HTERT RPE-1 (cell line): ENCODE data around the gene FIGNL2.
"Not testable (repeated sequence)": the region's sequence is repeated elsewhere in the genome, so short reads cannot be mapped to it uniquely, and the experiment has no call there.

Source experiments
- in situ Hi-C: fragments of 300-500 bp; cut with MboI; formaldehyde crosslinking; loops from 4 replicates; pipeline ENCODE4 v1.14.3; 2020; ENCODE audit warnings: low sequenced_read_pairs

FIGNL2 gene

DNA sequence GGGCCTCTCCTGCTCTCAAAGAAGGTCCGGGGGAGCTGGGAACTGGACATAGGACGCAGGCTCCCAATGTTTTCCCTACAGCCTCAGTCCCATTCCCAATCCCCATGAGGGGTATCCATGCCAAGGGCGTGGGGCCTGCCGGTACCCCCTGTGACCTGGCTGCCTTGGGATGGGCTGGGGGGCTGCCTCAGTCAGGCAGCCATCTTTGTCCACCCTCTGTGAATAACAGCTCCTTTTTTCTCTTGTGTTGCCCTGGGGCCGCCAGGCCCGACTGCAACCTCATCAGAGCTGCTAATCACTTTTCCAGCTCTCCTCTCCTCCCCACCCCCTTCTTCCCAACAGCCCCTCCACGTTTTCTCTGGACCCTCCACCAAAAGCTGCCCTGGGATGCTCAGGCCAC lies 11.2 kb downstream of the FIGNL2 start:
- in situ Hi-C loops: no loop called here

DNA sequence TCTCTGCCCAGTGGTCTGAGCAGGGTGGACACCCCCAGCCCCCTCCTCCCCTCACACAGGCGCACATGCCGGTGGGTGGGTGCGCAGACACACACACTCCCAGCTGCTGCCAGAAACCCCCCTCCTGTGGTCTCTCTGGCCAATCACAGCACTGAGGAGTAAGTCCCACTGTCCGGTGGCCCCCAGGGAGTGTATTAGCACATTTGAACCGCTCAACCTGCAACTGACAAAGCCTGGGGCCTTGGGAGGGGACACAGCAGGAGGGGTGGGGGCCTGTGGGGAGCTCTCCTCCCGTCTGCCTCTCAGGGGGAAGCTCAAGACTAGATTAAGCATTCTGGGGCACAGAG lies 11.7 kb downstream of the FIGNL2 start:
- in situ Hi-C loops: no loop called here

DNA sequence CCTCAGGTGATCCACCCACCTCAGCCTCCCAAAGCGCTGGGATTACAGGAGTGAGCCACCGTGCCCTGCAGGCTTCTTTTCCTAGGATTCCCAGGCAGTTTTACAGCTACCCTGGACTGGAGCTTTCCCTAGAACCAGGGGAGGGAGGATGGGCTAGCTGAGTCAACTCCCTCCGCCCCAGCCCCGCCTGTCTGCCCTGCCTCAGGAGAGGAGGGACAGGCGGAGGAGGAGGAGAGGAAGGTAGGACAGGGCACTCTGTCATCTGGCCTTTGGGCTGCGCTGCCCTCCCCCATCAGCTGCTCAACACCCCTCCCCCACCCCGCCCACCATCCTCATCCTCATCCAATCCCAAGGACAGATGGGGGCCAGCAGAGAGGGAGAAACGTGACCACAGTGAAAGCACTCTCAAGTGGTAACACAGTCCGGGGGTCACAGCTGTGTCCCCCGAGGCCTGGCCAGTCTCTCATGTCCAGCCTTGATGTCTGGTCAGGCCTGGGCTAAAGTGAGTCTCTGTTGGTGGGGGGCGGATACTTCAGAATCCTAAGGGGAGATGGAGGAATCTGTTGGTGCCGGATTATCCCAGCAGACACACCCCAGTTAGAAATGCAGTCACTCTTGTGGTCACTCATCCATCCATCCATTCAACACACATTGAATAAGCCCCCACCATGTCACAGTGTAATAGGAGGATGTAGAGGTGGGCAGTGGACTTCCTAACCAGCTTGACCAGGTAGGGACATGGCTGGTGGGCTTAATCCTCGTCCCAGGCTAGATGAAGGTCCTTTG lies 12.3 kb downstream of the FIGNL2 start:
- in situ Hi-C loops: no loop called here

DNA sequence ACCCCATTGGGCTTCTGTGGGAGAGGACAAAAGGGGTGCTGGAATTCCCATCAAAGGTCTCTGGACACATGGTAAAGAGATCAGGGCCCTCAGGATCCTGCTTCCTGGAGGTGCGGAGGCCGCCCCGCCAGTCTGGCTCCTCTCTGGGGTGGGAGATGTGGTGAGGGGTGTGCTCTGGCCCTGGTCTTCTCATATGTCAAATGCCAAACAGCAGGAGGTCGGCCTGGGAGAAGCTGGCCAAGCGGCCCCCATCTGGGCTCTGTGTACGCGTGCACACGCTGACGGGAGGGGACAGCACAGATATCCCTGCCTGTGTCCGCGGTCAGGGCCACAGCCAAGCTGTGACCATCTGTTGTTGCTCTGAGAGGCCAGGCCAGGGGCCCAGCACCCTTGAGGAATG lies 14.1 kb downstream of the FIGNL2 start:
- in situ Hi-C loops: no loop called here

DNA sequence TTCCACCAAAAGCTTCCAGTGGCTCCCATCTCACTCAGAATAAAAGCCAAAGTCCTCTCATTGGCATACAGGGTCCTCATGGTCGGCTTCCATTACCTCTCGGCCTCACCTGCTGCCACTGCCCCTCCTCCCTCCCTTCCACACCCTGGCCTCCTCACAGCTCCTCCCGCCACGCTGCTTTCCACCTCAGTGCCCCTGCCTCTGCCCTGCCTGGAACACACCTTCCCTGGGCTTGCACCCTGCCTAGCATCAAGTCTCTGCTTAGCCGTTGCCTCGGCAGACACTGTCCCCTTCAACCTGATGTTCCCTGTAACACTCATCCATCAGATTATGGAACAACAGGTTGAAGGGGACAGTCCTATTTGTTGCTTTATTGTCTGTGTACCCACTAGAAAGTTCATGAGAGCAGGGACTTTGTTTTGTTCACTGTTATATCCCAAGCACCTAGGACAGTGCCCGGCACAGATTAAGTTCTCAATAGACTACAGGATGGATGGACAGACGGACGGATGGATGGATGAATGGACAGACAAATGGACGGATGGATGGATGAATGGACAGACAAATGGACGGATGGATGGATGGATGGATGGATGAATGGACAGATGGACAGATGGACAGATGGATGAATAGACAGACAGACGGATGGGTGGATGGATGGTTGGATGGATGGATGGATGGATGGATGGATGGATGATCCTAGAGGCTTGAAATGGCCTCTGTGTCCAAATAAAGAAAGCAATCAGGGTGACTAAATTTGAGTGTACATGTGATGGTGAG lies 14.9 kb downstream of the FIGNL2 start:
- in situ Hi-C loops: no loop called here

DNA sequence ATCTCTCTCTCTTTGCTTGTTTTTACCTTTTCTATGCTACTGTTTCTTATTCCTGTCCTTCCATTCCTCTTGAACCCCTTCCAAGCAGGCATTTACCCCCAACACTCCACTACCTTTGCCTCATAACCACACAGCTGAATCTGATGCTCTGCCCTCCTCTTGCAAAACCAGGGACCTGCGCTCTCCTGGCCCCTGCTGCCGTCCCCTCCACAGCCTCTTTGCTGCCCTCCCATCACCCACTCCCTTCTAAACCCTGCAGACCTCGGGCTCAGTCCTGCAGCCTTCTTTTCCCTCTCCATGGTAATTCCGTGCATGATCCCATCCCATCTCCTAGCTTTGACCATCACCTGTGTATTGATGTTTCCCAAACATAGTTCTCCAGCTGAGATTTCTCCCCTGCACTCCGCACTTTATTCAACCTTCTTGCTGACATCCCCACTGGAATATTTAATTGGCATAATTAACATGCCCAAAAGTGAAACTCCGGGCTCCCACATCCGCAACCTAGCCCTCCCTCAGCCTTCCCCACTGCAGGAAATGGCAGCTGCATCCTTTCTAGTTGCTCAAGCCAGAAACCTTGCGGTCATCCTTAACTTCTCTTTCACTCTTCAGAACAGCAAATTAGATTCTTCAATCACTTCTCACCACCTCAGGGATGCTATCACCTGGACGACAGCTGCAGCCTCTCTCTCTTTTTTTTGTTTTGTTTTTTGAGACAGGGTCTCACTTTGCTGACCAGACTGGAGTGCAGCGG lies 16.0 kb downstream of the FIGNL2 start:
- in situ Hi-C loops: no loop called here

DNA sequence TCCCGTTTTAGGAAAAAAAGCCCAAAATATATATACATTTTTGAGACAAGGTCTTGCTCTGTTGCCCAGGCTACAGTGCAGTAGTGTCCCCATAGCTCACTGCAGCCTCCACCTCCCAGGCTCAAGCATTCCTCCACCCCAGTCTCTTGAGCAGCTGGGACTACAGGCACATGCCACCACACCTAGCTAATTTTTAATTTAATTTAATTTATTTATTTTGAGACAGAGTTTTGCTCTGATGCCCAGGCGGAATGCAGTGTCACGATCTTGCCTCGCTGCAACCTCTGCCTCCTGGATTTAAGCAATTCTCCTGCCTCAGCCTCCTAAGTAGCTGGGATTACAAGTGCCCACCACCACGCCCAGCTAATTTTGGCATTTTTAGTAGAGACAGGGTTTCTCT lies 16.7 kb downstream of the FIGNL2 start:
- in situ Hi-C loops: not testable (repeated sequence)

DNA sequence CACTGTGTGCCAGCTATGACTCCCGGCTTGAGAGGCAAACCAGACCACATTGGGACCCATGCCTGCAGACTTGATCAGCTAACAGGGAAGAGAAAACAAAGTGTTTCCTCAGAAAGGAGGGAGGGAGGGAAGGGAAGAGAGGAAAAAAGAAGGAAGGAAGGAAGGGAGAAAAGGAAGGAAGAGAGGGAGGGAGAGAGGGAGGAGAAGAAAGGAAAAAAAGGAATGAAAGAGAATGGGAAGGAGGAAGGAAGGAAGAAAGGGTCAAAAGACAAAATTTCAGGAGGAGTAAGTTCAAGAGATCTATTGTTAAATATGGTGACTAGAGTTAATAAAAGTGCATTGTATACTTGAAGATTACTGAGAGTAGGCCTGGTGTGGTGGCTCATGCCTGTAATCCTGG lies 18.9 kb downstream of the FIGNL2 start:
- in situ Hi-C loops: no loop called here

DNA sequence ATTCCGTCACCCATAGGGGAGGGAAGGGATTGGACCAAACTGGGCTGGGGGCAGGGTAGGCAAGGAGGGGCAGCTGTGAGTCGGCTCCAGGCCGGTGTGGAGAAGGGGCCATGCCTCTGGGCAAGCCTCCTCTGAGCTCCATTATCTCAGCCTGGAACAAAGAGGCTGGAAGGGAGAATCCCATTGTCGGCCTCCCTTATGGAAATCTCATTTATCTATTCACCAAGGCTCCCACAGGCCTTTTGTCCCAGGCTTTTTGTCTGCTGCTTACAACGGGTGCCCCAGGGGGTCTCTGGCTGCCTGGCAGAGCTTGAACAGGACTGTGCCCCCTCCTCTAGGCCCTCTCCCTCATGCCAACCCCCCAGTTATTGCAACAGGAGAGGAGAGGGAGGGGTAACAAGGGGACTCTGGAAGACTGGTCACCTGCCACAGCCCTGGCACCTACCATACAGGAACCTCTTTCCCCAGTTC lies 19.5 kb downstream of the FIGNL2 start:
- in situ Hi-C loops: no loop called here

DNA sequence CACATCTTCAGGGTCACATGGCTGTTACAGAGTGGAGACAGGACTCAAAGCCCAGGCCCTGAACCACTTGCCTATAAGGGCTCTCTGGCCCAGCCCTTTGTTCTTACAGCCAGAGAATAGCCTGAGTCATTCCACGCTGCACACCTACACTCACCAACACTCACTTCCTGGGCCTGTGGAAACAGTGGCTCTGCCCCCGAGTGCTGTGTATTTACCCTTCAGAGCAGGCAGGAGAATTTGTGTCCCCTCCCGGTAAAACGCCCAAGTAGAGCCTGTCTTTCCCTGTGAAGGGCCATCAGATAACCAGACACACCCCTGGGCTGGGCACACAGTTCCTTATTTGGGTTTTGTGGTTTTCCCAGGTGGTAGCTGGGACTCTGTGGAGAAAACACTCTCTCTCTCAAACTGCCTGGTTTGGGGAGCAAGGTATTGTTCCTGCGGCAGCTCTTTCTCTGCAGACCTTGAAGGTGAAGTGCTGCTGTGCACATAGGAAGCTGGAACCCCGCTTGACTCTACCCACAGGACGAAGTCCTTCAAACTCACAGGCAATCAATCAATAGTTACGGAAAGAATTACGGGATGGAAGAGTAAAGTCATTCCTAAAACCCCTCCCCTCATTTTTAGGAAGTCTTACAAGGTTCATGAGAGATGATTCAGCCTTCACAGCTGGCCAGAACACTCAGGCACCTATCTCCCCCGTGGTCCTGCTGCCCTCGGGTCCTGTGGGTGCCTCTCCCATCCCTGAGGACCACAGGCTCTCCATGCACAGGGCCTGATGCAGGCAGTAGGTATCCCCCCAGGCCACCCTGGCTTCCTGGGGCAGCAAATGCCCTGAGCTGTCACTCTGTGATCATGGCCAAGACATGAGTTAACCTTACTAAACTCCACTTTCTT lies 20.3 kb downstream of the FIGNL2 start:
- in situ Hi-C loops: no loop called here

DNA sequence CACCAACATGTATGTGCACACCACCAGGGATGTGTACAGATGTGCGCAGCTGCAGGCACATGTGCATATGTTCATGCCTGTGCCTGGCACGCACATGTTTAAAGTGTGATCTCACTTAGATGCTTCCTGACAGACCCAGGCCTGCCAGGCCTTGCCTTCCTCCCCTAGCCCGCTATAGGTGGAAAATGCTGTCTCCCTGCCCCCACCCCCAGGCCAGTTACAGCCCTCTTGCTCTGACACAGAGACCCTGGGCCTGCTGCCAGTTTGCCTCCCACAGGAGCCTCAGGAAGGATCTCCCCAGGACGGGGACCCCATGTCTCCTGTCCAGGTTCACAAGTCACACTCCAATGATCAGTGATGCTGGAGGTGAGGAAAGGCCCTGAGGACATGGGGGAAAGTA lies 21.6 kb downstream of the FIGNL2 start:
- in situ Hi-C loops: no loop called here

DNA sequence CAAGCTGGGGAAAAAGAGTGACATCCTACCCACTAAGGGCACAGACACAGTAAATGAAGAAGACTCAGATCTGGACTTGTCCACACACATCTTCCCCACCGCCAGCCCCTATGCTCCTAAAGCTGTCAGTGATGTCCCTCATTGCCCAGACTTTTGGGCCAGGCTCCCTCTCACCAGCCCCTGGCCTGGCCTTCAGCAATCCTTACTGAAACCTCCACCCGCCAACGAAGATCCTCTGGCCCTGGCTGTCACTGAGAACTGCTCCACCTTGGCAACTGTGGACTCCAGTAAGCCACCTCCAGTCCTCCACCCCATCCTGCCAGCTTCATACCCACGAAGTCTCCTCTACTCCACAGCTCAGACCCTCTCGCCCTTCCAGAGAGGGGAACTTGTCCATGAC lies 23.3 kb downstream of the FIGNL2 start:
- in situ Hi-C loops: no loop called here

DNA sequence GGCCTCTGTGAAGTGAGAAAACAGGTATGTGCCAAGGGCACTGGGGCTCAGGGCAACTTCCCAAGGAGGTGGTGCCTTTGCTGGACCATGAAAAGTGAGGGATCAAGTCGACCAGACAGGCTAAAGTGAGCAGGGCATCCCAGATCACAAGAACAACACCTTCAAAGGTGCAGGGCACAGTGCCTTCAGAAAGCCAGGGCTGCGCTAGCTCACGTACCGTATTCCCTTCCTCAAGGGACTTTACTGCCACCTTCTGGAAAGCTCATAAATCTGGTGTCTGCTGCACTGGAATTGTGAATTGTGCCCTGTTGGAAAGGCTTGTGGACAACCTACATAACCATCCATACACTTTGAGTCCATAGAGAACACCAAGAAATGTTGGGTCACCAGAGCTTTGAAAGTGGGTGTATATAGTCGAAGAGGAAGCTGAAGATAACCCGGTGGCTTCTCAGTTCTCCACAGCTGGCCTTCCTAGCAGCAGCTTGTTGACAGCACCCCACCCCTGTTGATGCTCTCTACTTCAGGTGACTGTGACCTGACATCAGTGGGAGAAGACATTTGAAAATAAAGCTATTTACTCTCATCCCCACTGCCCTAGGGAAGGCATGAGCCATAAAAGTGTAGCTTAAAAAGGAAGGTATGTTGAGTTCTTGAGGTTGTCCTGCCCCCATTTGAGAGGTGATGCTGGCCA lies 24.5 kb downstream of the FIGNL2 start:
- in situ Hi-C loops: no loop called here

DNA sequence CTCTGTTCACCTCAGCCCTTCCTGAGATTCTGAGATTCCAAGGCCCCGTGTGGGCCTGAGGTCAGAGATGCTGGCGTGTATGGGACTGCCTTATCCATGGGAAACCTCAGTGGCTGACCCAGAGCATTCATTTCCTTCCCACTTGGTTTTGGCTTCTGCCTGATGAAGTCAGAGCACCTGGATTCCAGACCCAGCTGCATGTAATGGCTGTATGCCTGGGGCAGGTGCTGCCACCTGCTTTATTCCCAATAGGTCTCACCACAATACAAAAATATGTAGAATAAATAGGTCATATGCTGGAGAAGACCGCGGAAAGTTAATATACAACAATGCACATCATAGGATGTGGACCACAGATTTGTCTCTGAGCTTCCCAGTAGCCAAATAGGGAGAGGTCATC lies 25.6 kb downstream of the FIGNL2 start:
- in situ Hi-C loops: no loop called here

DNA sequence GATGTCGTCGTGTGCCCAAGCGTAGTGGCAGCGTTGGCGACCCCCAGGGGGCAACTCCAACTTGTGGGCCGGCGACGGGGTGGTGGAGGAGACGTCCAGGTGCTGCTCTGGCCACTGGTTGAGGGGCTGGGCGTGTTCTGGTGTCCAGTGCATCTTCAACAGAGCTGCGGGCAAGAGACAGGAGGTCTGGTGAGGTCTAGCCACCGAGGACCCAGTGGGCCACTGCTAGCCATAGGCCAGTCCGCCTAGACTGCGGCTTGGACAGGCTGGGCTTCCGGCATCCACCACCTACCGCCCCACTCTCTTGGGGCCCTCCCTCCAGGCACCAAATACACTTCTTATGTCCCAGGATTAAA lies 26.3 kb downstream of the FIGNL2 start:
- in situ Hi-C loops: no loop called here

DNA sequence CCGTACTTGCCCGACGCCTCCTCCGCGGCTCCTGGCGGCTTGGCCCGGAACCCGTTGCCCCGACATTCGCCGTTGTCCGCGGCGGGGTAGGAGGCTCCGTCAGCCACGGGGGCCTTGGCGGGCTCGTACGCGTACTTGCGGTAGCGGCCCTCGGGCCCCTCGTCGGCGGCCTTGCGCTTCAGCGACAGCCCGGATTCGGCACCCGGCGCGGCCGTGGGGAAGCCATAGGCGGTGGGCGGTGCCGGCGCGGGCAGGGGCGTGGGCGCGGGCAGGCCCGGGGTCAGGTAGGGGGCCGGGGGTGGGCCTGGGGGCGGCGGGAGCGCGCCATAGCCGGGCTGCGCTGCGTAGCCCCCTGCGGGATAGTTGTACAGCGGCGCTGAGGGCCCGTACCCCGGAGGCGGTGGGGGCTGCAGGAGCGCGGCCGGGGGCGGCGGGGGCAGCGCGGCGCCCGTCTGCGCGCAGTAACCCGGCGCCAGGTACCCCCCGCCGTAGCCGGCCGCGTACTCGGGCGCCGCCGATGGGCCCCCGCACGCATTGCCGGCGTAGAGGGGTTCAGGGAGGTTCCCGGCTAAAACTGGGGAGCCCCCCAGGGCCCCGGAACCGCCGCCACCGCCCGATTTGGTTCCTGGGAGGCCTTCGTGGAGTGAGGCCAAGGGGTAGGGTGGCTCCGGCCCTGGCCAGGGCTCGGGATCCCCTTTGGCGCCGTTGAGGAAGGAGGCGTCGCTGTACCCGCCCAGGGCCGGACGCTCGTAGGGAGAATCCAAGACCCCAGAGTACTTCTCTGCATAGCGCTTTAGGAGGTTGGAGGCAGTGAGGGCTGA lies 26.9 kb downstream of the FIGNL2 start:
- in situ Hi-C loops: no loop called here

DNA sequence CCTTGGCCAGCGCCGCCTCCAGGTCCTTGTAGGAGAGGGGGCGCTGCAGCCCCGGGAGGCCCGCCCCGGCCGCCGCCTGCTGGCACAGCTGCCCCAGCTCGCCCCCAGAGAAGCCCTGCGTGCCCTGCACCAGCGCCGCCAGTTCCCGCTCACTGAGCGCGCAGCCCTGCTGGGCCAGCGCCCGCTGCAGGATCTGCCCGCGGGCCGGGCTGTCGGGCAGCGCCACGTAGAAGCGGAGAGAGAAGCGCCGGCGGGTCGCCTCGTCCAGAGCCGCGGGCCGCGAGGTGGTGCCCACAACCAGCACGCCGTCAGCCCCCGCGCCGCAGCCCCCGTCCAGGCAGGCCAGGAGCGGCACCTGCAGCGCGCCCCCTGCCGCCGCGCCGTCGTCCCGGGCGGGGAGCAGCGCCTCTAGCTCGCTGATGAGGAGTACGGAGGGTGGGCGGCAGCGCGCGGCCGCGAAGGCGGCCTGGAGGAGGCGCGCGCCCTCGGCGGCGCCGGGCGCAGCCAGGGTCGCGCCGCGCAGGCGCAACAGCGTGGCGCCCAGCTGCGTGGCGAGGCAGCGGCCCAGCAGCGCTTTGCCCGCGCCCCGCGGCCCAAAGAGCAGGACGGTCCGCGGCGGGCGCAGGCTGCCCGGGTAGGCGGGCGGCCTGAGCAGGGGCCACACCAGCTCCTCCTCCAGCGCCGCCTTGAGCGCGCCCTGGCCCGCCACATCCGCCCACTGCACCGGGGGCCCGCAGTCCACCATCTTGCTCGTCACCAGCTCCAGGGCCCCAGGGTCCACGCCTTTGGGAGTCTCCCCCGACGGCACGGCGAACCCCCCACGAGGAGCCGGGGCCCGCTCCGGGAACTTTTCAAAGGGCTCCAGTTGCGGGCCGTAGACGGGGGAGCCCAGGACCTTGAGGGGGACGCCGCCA lies 27.7 kb downstream of the FIGNL2 start:
- in situ Hi-C loops: no loop called here
